ENCODE data around the gene ABCA2.

ABCA2 gene

GRCh38 chr9:137045294-137046087 is 17.5 kb upstream of the ABCA2 start:
- DNase-seq (ENCODE audit: low read depth), result no peak
- TF ChIP-seq CTCF (IDR thresholded peaks at IDR 0.05; ENCODE audit: low read depth, low read length, missing control alignments), result no peak
- peak overlapping the region; percentile 52 for H3K4me3 ChIP-seq (ENCODE audit: low read depth, low read length)
- in situ Hi-C loops (cut with HindIII; ENCODE audit: low sequenced_read_pairs), result loop anchor here (25.0 kb wide), 1 partner anchor 258 kb away; the partner anchor contains the start of genes CCDC183 and TMEM141

GRCh38 chr9:137044502-137045177 is 16.6 kb upstream of the ABCA2 start:
- in situ Hi-C loops (cut with HindIII; ENCODE audit: low sequenced_read_pairs), result loop anchor here (25.0 kb wide), 1 partner anchor 257 kb away; the partner anchor contains the start of genes CCDC183 and TMEM141
- H3K4me3 ChIP-seq (ENCODE audit: low read depth, low read length), result peak overlapping the region; percentile 52
- no peak for TF ChIP-seq CTCF (IDR thresholded peaks at IDR 0.05; ENCODE audit: low read depth, low read length, missing control alignments)
- no peak for DNase-seq (ENCODE audit: low read depth)

- H3K4me3 ChIP-seq (ENCODE audit: low read depth, low read length), result no peak overlapping the region
- in situ Hi-C loops (cut with HindIII; ENCODE audit: low sequenced_read_pairs), result loop anchor here (25.0 kb wide), 1 partner anchor 257 kb away; the partner anchor contains the start of genes CCDC183 and TMEM141
- no peak for TF ChIP-seq CTCF (IDR thresholded peaks at IDR 0.05; ENCODE audit: low read depth, low read length, missing control alignments)
- no peak for DNase-seq (ENCODE audit: low read depth)
Measured at GRCh38 chr9:137044037-137044436, 16.0 kb upstream of the ABCA2 start.

DNA sequence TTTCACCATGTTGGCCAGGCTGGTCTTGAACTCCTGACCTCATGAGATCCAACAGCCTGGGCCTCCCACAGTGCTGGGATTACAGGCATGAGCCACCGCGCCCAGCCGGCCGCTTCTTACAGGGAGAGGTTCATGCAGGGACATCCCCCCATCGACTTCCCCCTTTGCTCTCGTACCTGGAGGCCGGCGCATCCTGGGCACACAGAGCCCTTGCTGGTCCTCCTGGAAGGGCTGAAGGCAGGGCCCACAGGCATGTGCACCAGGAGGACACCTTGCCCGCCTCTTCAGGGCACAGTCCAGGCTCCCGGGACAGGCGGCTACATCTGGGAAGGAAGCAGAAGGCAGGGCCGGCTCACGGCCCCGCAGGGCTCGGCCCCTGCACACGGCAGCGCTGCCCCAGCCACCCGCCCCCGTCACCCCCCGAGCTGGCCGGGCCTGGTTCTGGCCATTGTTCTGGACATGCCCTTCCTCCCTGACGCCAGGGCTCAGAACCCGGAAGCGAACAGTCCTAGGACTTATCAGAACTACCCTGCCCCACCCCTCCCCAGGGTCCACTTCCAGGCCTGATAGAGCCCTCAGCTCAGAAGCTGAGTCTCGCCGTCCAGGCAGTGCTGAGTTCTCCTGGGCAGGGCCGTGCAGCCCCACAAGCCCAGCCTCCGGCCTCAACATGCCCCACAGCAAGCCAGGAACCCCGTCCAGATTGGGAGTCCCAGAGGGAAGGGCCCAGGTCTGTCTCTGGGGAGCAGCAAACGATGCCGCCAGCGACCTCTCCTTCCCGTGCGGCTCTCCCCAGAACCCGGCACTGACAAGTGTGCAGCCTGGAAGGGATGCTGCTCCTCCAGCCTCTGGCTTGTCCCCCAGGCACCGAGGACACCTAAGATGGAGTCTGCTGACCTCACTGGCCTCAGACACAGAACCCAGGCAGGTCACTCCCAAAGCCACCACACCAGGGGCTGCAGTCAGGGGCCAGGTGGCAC is 15.0 kb upstream of the ABCA2 start:
- in situ Hi-C loops (cut with HindIII; ENCODE audit: low sequenced_read_pairs), result loop anchor here (25.0 kb wide), 1 partner anchor 256 kb away; the partner anchor contains the start of genes CCDC183 and TMEM141
- TF ChIP-seq CTCF (IDR thresholded peaks at IDR 0.05; ENCODE audit: low read depth, low read length, missing control alignments), result no peak
- H3K4me3 ChIP-seq (ENCODE audit: low read depth, low read length), result no peak overlapping the region
- DNase-seq (ENCODE audit: low read depth), result no peak

GRCh38 chr9:137041124-137041523 is 13.1 kb upstream of the ABCA2 start:
- in situ Hi-C loops (cut with HindIII; ENCODE audit: low sequenced_read_pairs), result loop anchor here (25.0 kb wide), 1 partner anchor 254 kb away; the partner anchor contains the start of genes CCDC183 and TMEM141
- no peak for TF ChIP-seq CTCF (IDR thresholded peaks at IDR 0.05; ENCODE audit: low read depth, low read length, missing control alignments)
- H3K4me3 ChIP-seq (ENCODE audit: low read depth, low read length), result no peak overlapping the region
- no peak for DNase-seq (ENCODE audit: low read depth)

Data from astrocyte of the cerebellum (primary cell).